ENCODE measurements around the gene ANKRD29. TPM values are rescaled to one million over a fixed set of nuclear protein-coding genes. Genes with fewer than 3 reads are reported as not detected.

ANKRD29 gene
- total and polyA plus RNA-seq, 9 of the 15 experiments (the other 6 are each of a cell fraction or from before 2014, with no cell fraction given), result 0.36 TPM; not detected in 8

- TF ChIP-seq, protein P1, sequence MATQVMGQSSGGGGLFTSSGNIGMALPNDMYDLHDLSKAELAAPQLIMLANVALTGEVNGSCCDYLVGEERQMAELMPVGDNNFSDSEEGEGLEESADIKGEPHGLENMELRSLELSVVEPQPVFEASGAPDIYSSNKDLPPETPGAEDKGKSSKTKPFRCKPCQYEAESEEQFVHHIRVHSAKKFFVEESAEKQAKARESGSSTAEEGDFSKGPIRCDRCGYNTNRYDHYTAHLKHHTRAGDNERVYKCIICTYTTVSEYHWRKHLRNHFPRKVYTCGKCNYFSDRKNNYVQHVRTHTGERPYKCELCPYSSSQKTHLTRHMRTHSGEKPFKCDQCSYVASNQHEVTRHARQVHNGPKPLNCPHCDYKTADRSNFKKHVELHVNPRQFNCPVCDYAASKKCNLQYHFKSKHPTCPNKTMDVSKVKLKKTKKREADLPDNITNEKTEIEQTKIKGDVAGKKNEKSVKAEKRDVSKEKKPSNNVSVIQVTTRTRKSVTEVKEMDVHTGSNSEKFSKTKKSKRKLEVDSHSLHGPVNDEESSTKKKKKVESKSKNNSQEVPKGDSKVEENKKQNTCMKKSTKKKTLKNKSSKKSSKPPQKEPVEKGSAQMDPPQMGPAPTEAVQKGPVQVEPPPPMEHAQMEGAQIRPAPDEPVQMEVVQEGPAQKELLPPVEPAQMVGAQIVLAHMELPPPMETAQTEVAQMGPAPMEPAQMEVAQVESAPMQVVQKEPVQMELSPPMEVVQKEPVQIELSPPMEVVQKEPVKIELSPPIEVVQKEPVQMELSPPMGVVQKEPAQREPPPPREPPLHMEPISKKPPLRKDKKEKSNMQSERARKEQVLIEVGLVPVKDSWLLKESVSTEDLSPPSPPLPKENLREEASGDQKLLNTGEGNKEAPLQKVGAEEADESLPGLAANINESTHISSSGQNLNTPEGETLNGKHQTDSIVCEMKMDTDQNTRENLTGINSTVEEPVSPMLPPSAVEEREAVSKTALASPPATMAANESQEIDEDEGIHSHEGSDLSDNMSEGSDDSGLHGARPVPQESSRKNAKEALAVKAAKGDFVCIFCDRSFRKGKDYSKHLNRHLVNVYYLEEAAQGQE (IDR thresholded peaks at IDR 0.05; ENCODE audit: borderline replicate concordance), result peak; percentile 20; the same call in 1 of the 2 replicates
- TF ChIP-seq, protein P1 (CRISPR knock-in tag; IDR thresholded peaks at IDR 0.05; ENCODE audit: low read depth), result no peak
- peak; percentile 35; the same call in 1 of the 2 replicates for TF ChIP-seq ZSCAN29 (IDR thresholded peaks at IDR 0.05)
- no peak for TF ChIP-seq SMAD3 (CRISPR knock-in tag; conservative IDR thresholded peaks at IDR 0.05)
- no peak for TF ChIP-seq MYC (IDR thresholded peaks at IDR 0.05; ENCODE audit: low read depth, low read length)
- TF ChIP-seq MYC (CRISPR knock-in tag; IDR thresholded peaks at IDR 0.05; ENCODE audit: borderline replicate concordance, low read depth), result no peak
- 0 out of 2 replicates have a peak, but pooled peaks have one; percentile 7 for TF ChIP-seq SP1 (CRISPR knock-in tag; IDR thresholded peaks at IDR 0.05)
- TF ChIP-seq, protein P2, sequence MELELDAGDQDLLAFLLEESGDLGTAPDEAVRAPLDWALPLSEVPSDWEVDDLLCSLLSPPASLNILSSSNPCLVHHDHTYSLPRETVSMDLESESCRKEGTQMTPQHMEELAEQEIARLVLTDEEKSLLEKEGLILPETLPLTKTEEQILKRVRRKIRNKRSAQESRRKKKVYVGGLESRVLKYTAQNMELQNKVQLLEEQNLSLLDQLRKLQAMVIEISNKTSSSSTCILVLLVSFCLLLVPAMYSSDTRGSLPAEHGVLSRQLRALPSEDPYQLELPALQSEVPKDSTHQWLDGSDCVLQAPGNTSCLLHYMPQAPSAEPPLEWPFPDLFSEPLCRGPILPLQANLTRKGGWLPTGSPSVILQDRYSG (tag; conservative IDR thresholded peaks at IDR 0.05; ENCODE audit: low read depth), result no peak
- TF ChIP-seq ETV5 (CRISPR knock-in tag; IDR thresholded peaks at IDR 0.05; ENCODE audit: low read depth), result no peak
- no peak for TF ChIP-seq MAFK (IDR thresholded peaks at IDR 0.05; ENCODE audit: low read length)
- TF ChIP-seq DACH1 (IDR thresholded peaks at IDR 0.05; ENCODE audit: partially characterized antibody), result no peak
- no peak for TF ChIP-seq CREB3L1 (IDR thresholded peaks at IDR 0.05; ENCODE audit: borderline replicate concordance, low read depth)
- TF ChIP-seq MAFF (IDR thresholded peaks at IDR 0.05; ENCODE audit: low read length), result peak; percentile 1; the same call in 1 of the 2 replicates
- no peak for TF ChIP-seq ZNF133 (CRISPR knock-in tag; IDR thresholded peaks at IDR 0.05)
Observed at GRCh38 chr18:23585007-23585871, 77.5 kb downstream of the ANKRD29 start (continued).
